Mesothelial cell of epicardium (in vitro differentiated cells): Measurements from ENCODE around the gene PFKM. TPM values are rescaled to one million over a fixed set of nuclear protein-coding genes. Genes with fewer than 3 reads are reported as not detected.
A peak's percentile ranks its signal among the peaks of the same experiment; 100 is the strongest.

Experiments used
- DNase-seq, 2 experiments: peaks; one replicate each; pipeline ENCODE4 v3.0.0; 2021; ENCODE audit warnings: low spot score in 2 of 2; ENCODE audit not compliant: unreplicated experiment in 2 of 2
- H3K27ac Mint-ChIP-seq: 2 replicates; pipeline ENCODE4 v1.8.0; 2021; ENCODE audit warnings: mixed read lengths
- H3K27me3 Mint-ChIP-seq: 2 replicates; pipeline ENCODE4 v1.8.0; 2021; ENCODE audit warnings: low read depth, mixed read lengths
- H3K36me3 Mint-ChIP-seq: 2 replicates; pipeline ENCODE4 v1.8.0; 2021; ENCODE audit warnings: mixed read lengths
- H3K4me1 Mint-ChIP-seq: 2 replicates; pipeline ENCODE4 v1.8.0; 2021; ENCODE audit warnings: mixed read lengths
- H3K4me3 Mint-ChIP-seq: 2 replicates; pipeline ENCODE4 v1.8.0; 2021; ENCODE audit warnings: mild to moderate bottlenecking, moderate library complexity, mixed read lengths
- H3K9me3 Mint-ChIP-seq: 2 replicates; pipeline ENCODE4 v1.8.0; 2021; ENCODE audit warnings: mixed read lengths
- CTCF ChIP-seq: fragments of 200-600 bp; sonication (generic); IDR thresholded peaks from one replicate; pipeline ENCODE4 v1.5.0; 2021; ENCODE audit warnings: antibody characterized with exemption; ENCODE audit not compliant: unreplicated experiment
- total RNA-seq: library from RNA; stranded (reverse); gene quantifications from 3 replicates; pipeline ENCODE4 v1.2.1, GENCODE V29; 2021

PFKM gene
- total RNA-seq, 1 donor from 2014 or later = 120 TPM

DNA sequence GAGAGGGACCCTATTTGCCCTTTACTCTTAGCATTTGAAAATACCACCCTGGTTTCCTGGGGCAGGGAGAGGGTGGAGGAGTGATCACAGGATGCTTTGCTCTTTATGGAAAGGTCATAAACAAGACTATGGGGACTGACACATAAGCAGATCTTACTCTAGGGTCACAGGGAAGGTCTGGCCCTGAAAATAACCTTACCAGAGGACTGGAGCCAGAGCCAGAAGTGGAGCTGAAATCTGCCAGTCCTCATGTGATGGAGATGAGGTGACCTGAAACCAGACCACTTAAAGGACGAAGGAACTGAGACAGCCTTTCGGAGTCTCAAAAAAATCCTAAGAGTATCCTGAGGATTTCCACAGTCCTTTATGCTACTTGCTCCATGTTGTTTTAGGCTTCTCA, 12.4 kb downstream of the PFKM start:
- no peaks in the 10 kb centered on the region for H3K4me1 Mint-ChIP-seq
- no peaks in the 10 kb centered on the region for H3K9me3 Mint-ChIP-seq
- no peak for TF ChIP-seq CTCF
- DNase-seq = no peak
- H3K27me3 Mint-ChIP-seq = no peaks in the 10 kb centered on the region
- H3K4me3 Mint-ChIP-seq = no peak overlapping the region
- no peak overlapping the region for H3K27ac Mint-ChIP-seq
- H3K36me3 Mint-ChIP-seq = peaks cover 48% of the 10 kb centered on the region

GRCh38 chr12:48132826-48133225, 13.7 kb downstream of the PFKM start:
- H3K36me3 Mint-ChIP-seq = peaks cover 54% of the 10 kb centered on the region
- no peak overlapping the region for H3K4me3 Mint-ChIP-seq
- DNase-seq = no peak
- H3K4me1 Mint-ChIP-seq = no peaks in the 10 kb centered on the region
- H3K27ac Mint-ChIP-seq = no peak overlapping the region
- H3K27me3 Mint-ChIP-seq = no peaks in the 10 kb centered on the region
- no peak for TF ChIP-seq CTCF
- no peaks in the 10 kb centered on the region for H3K9me3 Mint-ChIP-seq

DNA sequence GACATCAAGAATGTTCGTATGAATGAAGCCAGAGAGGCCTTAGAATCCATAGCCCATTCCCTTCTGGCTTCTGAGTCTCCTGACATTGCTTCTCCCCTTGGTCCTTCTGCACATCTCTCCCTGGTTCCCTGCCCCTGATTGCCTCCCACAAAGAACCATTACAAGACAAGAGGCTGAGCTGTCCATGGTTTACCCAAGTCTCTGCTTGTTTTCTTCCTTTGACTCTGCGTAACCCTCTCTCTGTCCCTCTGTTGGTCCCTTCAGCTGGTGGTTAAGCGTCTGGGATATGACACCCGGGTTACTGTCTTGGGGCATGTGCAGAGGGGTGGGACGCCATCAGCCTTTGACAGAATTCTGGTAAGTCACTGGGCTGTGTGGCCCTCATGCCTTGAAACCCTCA, 15.9 kb downstream of the PFKM start:
- H3K27me3 Mint-ChIP-seq = no peaks in the 10 kb centered on the region
- no peak for TF ChIP-seq CTCF
- DNase-seq = no peak
- H3K4me3 Mint-ChIP-seq = no peak overlapping the region
- H3K9me3 Mint-ChIP-seq = no peaks in the 10 kb centered on the region
- H3K4me1 Mint-ChIP-seq = no peaks in the 10 kb centered on the region
- H3K27ac Mint-ChIP-seq = no peak overlapping the region
- peaks cover 53% of the 10 kb centered on the region for H3K36me3 Mint-ChIP-seq

- H3K9me3 Mint-ChIP-seq = no peaks in the 10 kb centered on the region
- H3K4me3 Mint-ChIP-seq = no peak overlapping the region
- H3K27ac Mint-ChIP-seq = peak overlapping the region; percentile 16
- peaks cover 41% of the 10 kb centered on the region for H3K36me3 Mint-ChIP-seq
- H3K4me1 Mint-ChIP-seq = no peaks in the 10 kb centered on the region
- H3K27me3 Mint-ChIP-seq = no peaks in the 10 kb centered on the region
- no peak for DNase-seq
- TF ChIP-seq CTCF = no peak
Observed at GRCh38 chr12:48142818-48143674, 23.9 kb downstream of the PFKM start.

DNA sequence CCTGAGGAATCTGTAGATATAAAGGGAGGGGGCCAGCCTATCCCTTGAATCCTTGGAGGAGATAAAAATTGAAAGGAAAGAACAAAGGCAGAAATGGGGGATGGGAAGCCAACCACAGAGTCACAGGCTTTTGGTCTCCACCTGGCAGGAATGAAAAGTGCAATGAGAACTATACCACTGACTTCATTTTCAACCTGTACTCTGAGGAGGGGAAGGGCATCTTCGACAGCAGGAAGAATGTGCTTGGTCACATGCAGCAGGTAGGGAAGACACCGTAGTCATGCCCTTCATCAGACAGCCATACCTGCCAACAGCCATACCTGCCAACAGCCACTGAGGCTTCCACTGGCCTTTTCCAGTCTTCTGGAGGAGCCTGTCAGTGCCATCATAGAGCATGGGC, 24.7 kb downstream of the PFKM start:
- H3K4me3 Mint-ChIP-seq = no peak overlapping the region
- peaks cover 41% of the 10 kb centered on the region for H3K36me3 Mint-ChIP-seq
- no peaks in the 10 kb centered on the region for H3K4me1 Mint-ChIP-seq
- no peaks in the 10 kb centered on the region for H3K27me3 Mint-ChIP-seq
- no peak overlapping the region for H3K27ac Mint-ChIP-seq
- DNase-seq = no peak
- no peaks in the 10 kb centered on the region for H3K9me3 Mint-ChIP-seq
- TF ChIP-seq CTCF = no peak

- H3K9me3 Mint-ChIP-seq = no peaks in the 10 kb centered on the region
- TF ChIP-seq CTCF = no peak
- no peak overlapping the region for H3K4me3 Mint-ChIP-seq
- peaks cover 43% of the 10 kb centered on the region for H3K36me3 Mint-ChIP-seq
- H3K4me1 Mint-ChIP-seq = no peaks in the 10 kb centered on the region
- H3K27me3 Mint-ChIP-seq = no peaks in the 10 kb centered on the region
- no peak overlapping the region for H3K27ac Mint-ChIP-seq
- no peak for DNase-seq
Observed at GRCh38 chr12:48145981-48146380, 26.8 kb downstream of the PFKM start.
